ENCODE measurements around the gene TRABD.

TRABD gene

DNA sequence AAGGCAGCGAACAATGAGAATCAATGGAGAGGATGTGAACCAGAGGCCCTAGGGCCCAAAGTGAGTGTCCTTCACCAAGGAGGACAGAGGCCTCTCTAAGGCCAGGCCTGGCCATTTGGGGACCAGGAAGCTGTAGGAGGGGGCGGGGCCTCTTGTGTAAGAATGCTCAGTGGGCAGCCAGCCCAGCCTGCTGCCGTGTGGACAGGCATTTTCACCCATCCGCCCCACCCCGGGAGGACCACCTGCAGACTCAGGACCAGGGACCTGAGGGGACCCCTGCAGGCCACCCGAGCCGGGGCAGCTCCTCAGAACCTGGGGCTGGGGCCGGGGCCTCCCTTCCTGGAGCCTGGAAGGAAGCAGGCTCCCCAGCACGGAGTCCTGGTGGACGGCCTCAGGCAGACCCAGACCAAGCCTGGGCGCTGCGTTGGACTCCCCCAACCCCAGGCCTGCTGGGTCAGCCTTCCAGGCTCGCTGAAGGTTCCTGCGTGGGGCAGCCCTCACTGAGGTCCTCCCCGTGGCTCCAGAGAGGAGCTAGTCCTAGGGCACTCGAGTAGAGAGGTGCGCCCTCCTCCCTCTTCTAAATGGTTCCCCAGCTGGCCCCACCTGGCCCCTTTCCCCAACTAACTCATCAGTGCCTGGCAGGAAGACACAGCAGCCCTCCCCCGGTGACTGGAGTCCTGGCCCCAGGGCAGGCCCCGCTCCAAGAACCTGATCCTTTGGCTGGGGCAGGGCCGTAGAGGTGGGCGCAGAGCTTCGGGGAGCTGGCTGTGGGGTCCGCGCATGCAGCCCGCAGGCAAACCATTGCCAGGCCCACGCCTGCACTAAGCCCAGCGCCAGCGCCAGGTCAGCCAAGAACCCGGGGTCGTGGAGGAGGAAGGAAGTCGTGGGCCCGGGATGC lies 1.5 kb upstream of the TRABD start:
- Histone ChIP-seq H3K23ac (ENCODE audit: low read length in 2 of 2) (no peak overlapping the region), H3K4me3 (ENCODE audit: insufficient read depth in 1 of 2, low read depth in 1 of 2, low read length in 2 of 2) (peak overlapping the region in 1 of 2 experiments; percentile 24), H3K27ac (ENCODE audit: low read length, poor library complexity, severe bottlenecking) (no peak overlapping the region), H3K27me3 (ENCODE audit: control insufficient read depth in 1 of 2, insufficient read depth in 1 of 2, low read length in 2 of 2) (peaks cover 0 to 12% of the 10 kb centered on the region in 2 experiments), H3K4me1 (ENCODE audit: control insufficient read depth, insufficient read depth, low read depth, low read length) (peaks cover 30% of the 10 kb centered on the region), H3K9me3 (ENCODE audit: control insufficient read depth, low read length) (no peaks in the 10 kb centered on the region), H2BK15ac (ENCODE audit: low read depth, poor library complexity, severe bottlenecking) (peak overlapping the region; percentile 97), H3K14ac (ENCODE audit: low read length in 2 of 2) (no peak overlapping the region), H3K79me1 (replicated peaks; ENCODE audit: low read length, poor library complexity, severe bottlenecking) (peaks cover 14% of the 10 kb centered on the region), H3K9ac (ENCODE audit: low read length) (no peak overlapping the region), H2BK12ac (ENCODE audit: low read length in 2 of 2) (peak overlapping the region in 1 of 2 experiments; percentile 7), H4K8ac (ENCODE audit: low read length) (peak overlapping the region; percentile 100), H3K36me3 (ENCODE audit: control insufficient read depth in 1 of 2, insufficient read depth in 2 of 2, low read depth in 1 of 2, low read length in 2 of 2) (peaks cover 4 to 9% of the 10 kb centered on the region in 2 experiments), H2BK5ac (ENCODE audit: low read depth, low read length, poor library complexity, severe bottlenecking) (no peak overlapping the region), H2BK120ac (ENCODE audit: low read depth, low read length) (peak overlapping the region; percentile 73), H3K4ac (ENCODE audit: low read depth in 1 of 2, low read length in 2 of 2) (peak overlapping the region in 1 of 2 experiments; percentile 2), H3K18ac (ENCODE audit: low read depth in 1 of 2, low read length in 2 of 2) (peak overlapping the region; percentile 4 to 38), H3K4me2 (ENCODE audit: low read length, poor library complexity, severe bottlenecking) (no peak overlapping the region), H2AK5ac (ENCODE audit: low read length, severe bottlenecking) (no peak overlapping the region), H4K91ac (ENCODE audit: low read length) (no peak overlapping the region), H2AFZ (ENCODE audit: low read depth, low read length) (peak overlapping the region; percentile 29)
- no peak for DNase-seq
- 72% methylated on average over 32 of the region's 32 CpGs for WGBS

DNA sequence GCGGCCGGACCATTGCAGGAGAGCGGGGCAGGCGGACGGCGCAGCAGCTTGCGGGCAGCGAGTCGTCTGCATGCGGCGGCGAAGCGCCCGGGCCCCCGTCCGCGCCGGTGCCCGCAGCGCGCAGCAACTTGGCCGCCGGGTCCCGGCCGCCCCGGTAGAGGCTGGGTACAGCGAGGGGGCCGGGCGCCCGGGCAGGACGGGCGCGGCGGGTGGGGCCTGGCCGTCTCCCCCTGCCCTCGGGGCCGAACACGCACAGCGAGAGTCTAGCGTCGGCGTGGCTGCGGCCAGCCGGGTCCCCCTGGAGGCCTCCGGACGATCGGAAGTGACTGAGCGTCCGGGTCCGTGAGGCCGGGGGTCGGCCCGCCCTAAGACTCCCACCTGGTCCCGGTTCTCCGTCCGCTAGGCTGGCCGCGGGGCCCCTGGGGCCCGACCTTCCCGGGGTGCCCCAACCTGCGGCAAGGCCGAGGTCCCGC lies 775 bp upstream of the TRABD start:
- H2AK5ac ChIP-seq (ENCODE audit: low read length, severe bottlenecking): no peak overlapping the region
- no peak overlapping the region for H2BK5ac ChIP-seq (ENCODE audit: low read depth, low read length, poor library complexity, severe bottlenecking)
- peak overlapping the region; percentile 7 to 90 for H2BK12ac ChIP-seq (ENCODE audit: low read length in 2 of 2)
- peak overlapping the region; percentile 29 for H2AFZ ChIP-seq (ENCODE audit: low read depth, low read length)
- H3K4me3 ChIP-seq (ENCODE audit: insufficient read depth in 1 of 2, low read depth in 1 of 2, low read length in 2 of 2): peak overlapping the region; percentile 44 to 84
- H3K4me1 ChIP-seq (ENCODE audit: control insufficient read depth, insufficient read depth, low read depth, low read length): peaks cover 37% of the 10 kb centered on the region
- H2BK120ac ChIP-seq (ENCODE audit: low read depth, low read length): peak overlapping the region; percentile 54
- peaks cover 16% of the 10 kb centered on the region for H3K79me1 ChIP-seq (replicated peaks; ENCODE audit: low read length, poor library complexity, severe bottlenecking)
- H3K36me3 ChIP-seq (ENCODE audit: control insufficient read depth in 1 of 2, insufficient read depth in 2 of 2, low read depth in 1 of 2, low read length in 2 of 2): peaks cover 4 to 9% of the 10 kb centered on the region in 2 experiments
- peak overlapping the region; percentile 90 for H3K9ac ChIP-seq (ENCODE audit: low read length)
- H3K4me2 ChIP-seq (ENCODE audit: low read length, poor library complexity, severe bottlenecking): peak overlapping the region; percentile 43
- no peak overlapping the region for H3K14ac ChIP-seq (ENCODE audit: low read length in 2 of 2)
- DNase-seq: no peak
- no peaks in the 10 kb centered on the region for H3K9me3 ChIP-seq (ENCODE audit: control insufficient read depth, low read length)
- H3K23ac ChIP-seq (ENCODE audit: low read length in 2 of 2): no peak overlapping the region
- H3K4ac ChIP-seq (ENCODE audit: low read depth in 1 of 2, low read length in 2 of 2): peak overlapping the region; percentile 5 to 98
- peaks cover 0 to 5% of the 10 kb centered on the region in 2 experiments for H3K27me3 ChIP-seq (ENCODE audit: control insufficient read depth in 1 of 2, insufficient read depth in 1 of 2, low read length in 2 of 2)
- peak overlapping the region; percentile 79 to 98 for H3K18ac ChIP-seq (ENCODE audit: low read depth in 1 of 2, low read length in 2 of 2)
- 28% methylated on average over 52 of the region's 63 CpGs for WGBS
- peak overlapping the region; percentile 95 for H4K91ac ChIP-seq (ENCODE audit: low read length)
- no peak overlapping the region for H3K27ac ChIP-seq (ENCODE audit: low read length, poor library complexity, severe bottlenecking)
- H2BK15ac ChIP-seq (ENCODE audit: low read depth, poor library complexity, severe bottlenecking): peak overlapping the region; percentile 97
- peak overlapping the region; percentile 100 for H4K8ac ChIP-seq (ENCODE audit: low read length)

DNA sequence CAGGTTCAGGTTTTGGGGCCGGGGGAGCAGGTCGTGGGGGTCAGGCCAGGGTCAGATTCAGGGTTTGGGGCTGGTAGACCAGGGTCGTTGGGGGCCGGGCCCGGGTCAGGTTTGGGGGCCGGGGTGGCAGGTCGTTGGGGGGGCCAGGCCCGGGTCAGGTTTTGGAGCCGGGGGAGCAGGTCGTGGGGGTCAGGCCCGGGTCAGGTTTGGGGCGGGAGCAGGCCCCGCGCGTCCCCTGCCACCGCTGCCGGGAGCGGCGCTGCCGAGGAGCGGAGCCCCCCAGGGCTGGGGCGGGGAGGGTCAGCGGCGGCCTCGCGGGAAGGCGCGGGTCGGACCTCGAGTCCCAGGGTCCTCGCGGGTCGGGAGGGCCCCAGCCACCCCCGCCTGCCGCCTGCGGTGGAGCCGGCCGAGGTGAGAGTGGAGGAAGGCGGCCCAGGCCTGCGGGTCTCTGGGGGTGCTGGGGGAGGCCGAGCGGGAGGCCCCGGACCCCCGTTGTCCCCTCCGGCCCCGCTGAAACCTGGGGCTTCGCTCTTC lies 535 bp downstream of the TRABD start:
- Histone ChIP-seq H4K8ac (ENCODE audit: low read length) (peak overlapping the region; percentile 69), H2BK15ac (ENCODE audit: low read depth, poor library complexity, severe bottlenecking) (peak overlapping the region; percentile 75), H3K9me3 (ENCODE audit: control insufficient read depth, low read length) (no peaks in the 10 kb centered on the region), H4K91ac (ENCODE audit: low read length) (peak overlapping the region; percentile 58), H3K4me2 (ENCODE audit: low read length, poor library complexity, severe bottlenecking) (peak overlapping the region; percentile 89), H2BK12ac (ENCODE audit: low read length in 2 of 2) (no peak overlapping the region), H3K36me3 (ENCODE audit: control insufficient read depth in 1 of 2, insufficient read depth in 2 of 2, low read depth in 1 of 2, low read length in 2 of 2) (peaks cover 4 to 11% of the 10 kb centered on the region in 2 experiments), H3K27me3 (ENCODE audit: control insufficient read depth in 1 of 2, insufficient read depth in 1 of 2, low read length in 2 of 2) (no peaks in the 10 kb centered on the region), H2BK120ac (ENCODE audit: low read depth, low read length) (peak overlapping the region; percentile 77), H2AK5ac (ENCODE audit: low read length, severe bottlenecking) (no peak overlapping the region), H3K4me1 (ENCODE audit: control insufficient read depth, insufficient read depth, low read depth, low read length) (peaks cover 50% of the 10 kb centered on the region), H3K27ac (ENCODE audit: low read length, poor library complexity, severe bottlenecking) (no peak overlapping the region), H3K9ac (ENCODE audit: low read length) (peak overlapping the region; percentile 81), H3K4me3 (ENCODE audit: insufficient read depth in 1 of 2, low read depth in 1 of 2, low read length in 2 of 2) (peak overlapping the region; percentile 79 to 84), H2AFZ (ENCODE audit: low read depth, low read length) (no peak overlapping the region), H3K14ac (ENCODE audit: low read length in 2 of 2) (peak overlapping the region in 1 of 2 experiments; percentile 76), H3K23ac (ENCODE audit: low read length in 2 of 2) (no peak overlapping the region), H3K4ac (ENCODE audit: low read depth in 1 of 2, low read length in 2 of 2) (peak overlapping the region in 1 of 2 experiments; percentile 22), H3K18ac (ENCODE audit: low read depth in 1 of 2, low read length in 2 of 2) (peak overlapping the region; percentile 70 to 80), H3K79me1 (replicated peaks; ENCODE audit: low read length, poor library complexity, severe bottlenecking) (peaks cover 16% of the 10 kb centered on the region), H2BK5ac (ENCODE audit: low read depth, low read length, poor library complexity, severe bottlenecking) (no peak overlapping the region)
- WGBS: 1% methylated on average over 32 of the region's 47 CpGs
- DNase-seq: no peak

Data from mesenchymal stem cell (in vitro differentiated cells and primary cell).